ENCODE results near the gene EYA2. TPM values are rescaled to one million over a fixed set of nuclear protein-coding genes. Genes with fewer than 3 reads are reported as not detected.

The EYA2 gene
- total RNA-seq, 2 experiments from 2014 or later: not detected

GRCh38 chr20:47016068-47016664 is 121.5 kb downstream of the EYA2 start:
- DNase-seq: no peak
- ChIA-PET POLR2A (no interaction called here), CTCF (no interaction called here)

GRCh38 chr20:47018381-47018780 is 123.7 kb downstream of the EYA2 start:
- intact Hi-C loops (cut with micrococcal nuclease): no loop called here
- POLR2A ChIA-PET: no interaction called here
- Mint-ChIP-seq H3K4me3 (no peak overlapping the region), H3K27me3 (peaks cover 9% of the 10 kb centered on the region), H3K4me1 (ENCODE audit: low read depth) (no peaks in the 10 kb centered on the region), H3K27ac (no peak overlapping the region), H3K36me3 (no peaks in the 10 kb centered on the region), H3K9me3 (no peaks in the 10 kb centered on the region)
- DNase-seq: no peak
- CTCF ChIA-PET: no interaction called here

More at GRCh38 chr20:47016068-47016664, 121.5 kb downstream of the EYA2 start:
- Mint-ChIP-seq H3K4me3 (no peak overlapping the region), H3K27ac (no peak overlapping the region), H3K9me3 (no peaks in the 10 kb centered on the region), H3K36me3 (no peaks in the 10 kb centered on the region), H3K27me3 (peaks cover 10% of the 10 kb centered on the region), H3K4me1 (ENCODE audit: low read depth) (no peaks in the 10 kb centered on the region)
- intact Hi-C loops (cut with micrococcal nuclease): no loop called here

- H3K4me1 Mint-ChIP-seq (ENCODE audit: low read depth): no peaks in the 10 kb centered on the region
- no peaks in the 10 kb centered on the region for H3K9me3 Mint-ChIP-seq
- peaks cover 7% of the 10 kb centered on the region for H3K27me3 Mint-ChIP-seq
- no peaks in the 10 kb centered on the region for H3K36me3 Mint-ChIP-seq
- ChIA-PET CTCF (interaction anchor here (0.7 to 1.2 kb wide), 2 partner anchors 53 to 265 kb away, joined by 3 to 4 read pairs; no protein-coding TSS in a partner anchor), POLR2A (no interaction called here)
- intact Hi-C loops (cut with micrococcal nuclease): no loop called here
- no peak for DNase-seq
- H3K27ac Mint-ChIP-seq: no peak overlapping the region
- no peak overlapping the region for H3K4me3 Mint-ChIP-seq
Measured at GRCh38 chr20:47019121-47019824, 124.6 kb downstream of the EYA2 start.

- Mint-ChIP-seq H3K4me3 (no peak overlapping the region), H3K27ac (no peak overlapping the region), H3K27me3 (peaks cover 7% of the 10 kb centered on the region), H3K9me3 (no peaks in the 10 kb centered on the region), H3K4me1 (ENCODE audit: low read depth) (no peaks in the 10 kb centered on the region), H3K36me3 (no peaks in the 10 kb centered on the region)
- CTCF ChIA-PET: interaction anchor here (0.7 to 1.2 kb wide), 3 partner anchors 54 to 429 kb away, joined by 3 to 4 read pairs (median 3); no protein-coding TSS in a partner anchor
- intact Hi-C loops (cut with micrococcal nuclease): loop anchor here (10.0 kb wide), 1 partner anchor 265 kb away; no protein-coding TSS in a partner anchor
- POLR2A ChIA-PET: no interaction called here
- no peak for DNase-seq
Measured at GRCh38 chr20:47020231-47020630, 125.6 kb downstream of the EYA2 start.

- H3K27me3 Mint-ChIP-seq: peaks cover 4% of the 10 kb centered on the region
- no peaks in the 10 kb centered on the region for H3K9me3 Mint-ChIP-seq
- DNase-seq: no peak
- H3K4me3 Mint-ChIP-seq: no peak overlapping the region
- no peaks in the 10 kb centered on the region for H3K4me1 Mint-ChIP-seq (ENCODE audit: low read depth)
- no peaks in the 10 kb centered on the region for H3K36me3 Mint-ChIP-seq
- ChIA-PET CTCF (no interaction called here), POLR2A (no interaction called here)
- intact Hi-C loops (cut with micrococcal nuclease): loop anchor here (10.0 kb wide), 1 partner anchor 267 kb away; no protein-coding TSS in a partner anchor
- no peak overlapping the region for H3K27ac Mint-ChIP-seq
Measured at GRCh38 chr20:47021850-47022249, 127.2 kb downstream of the EYA2 start.

GRCh38 chr20:47024461-47024937 is 129.9 kb downstream of the EYA2 start:
- H3K27ac Mint-ChIP-seq: no peak overlapping the region
- no peaks in the 10 kb centered on the region for H3K4me1 Mint-ChIP-seq (ENCODE audit: low read depth)
- intact Hi-C loops (cut with micrococcal nuclease): loop anchor here (10.0 kb wide), 1 partner anchor 270 kb away; no protein-coding TSS in a partner anchor
- H3K9me3 Mint-ChIP-seq: no peaks in the 10 kb centered on the region
- POLR2A ChIA-PET: no interaction called here
- no peak overlapping the region for H3K4me3 Mint-ChIP-seq
- CTCF ChIA-PET: no interaction called here
- no peaks in the 10 kb centered on the region for H3K36me3 Mint-ChIP-seq
- no peak for DNase-seq
- peaks cover 1% of the 10 kb centered on the region for H3K27me3 Mint-ChIP-seq

- H3K27me3 Mint-ChIP-seq: peaks cover 5% of the 10 kb centered on the region
- ChIA-PET POLR2A (no interaction called here), CTCF (no interaction called here)
- intact Hi-C loops (cut with micrococcal nuclease): loop anchor here (10.0 kb wide), 1 partner anchor 272 kb away; no protein-coding TSS in a partner anchor
- no peak for DNase-seq
- no peaks in the 10 kb centered on the region for H3K9me3 Mint-ChIP-seq
- no peaks in the 10 kb centered on the region for H3K4me1 Mint-ChIP-seq (ENCODE audit: low read depth)
- H3K36me3 Mint-ChIP-seq: no peaks in the 10 kb centered on the region
- H3K4me3 Mint-ChIP-seq: no peak overlapping the region
- no peak overlapping the region for H3K27ac Mint-ChIP-seq
Measured at GRCh38 chr20:47027042-47027441, 132.4 kb downstream of the EYA2 start.

- intact Hi-C loops (cut with micrococcal nuclease): loop anchor here (10.0 kb wide), 1 partner anchor 273 kb away; no protein-coding TSS in a partner anchor
- Mint-ChIP-seq H3K9me3 (no peaks in the 10 kb centered on the region), H3K4me1 (ENCODE audit: low read depth) (no peaks in the 10 kb centered on the region), H3K4me3 (no peak overlapping the region), H3K27ac (no peak overlapping the region), H3K27me3 (peaks cover 5% of the 10 kb centered on the region), H3K36me3 (no peaks in the 10 kb centered on the region)
- POLR2A ChIA-PET: no interaction called here
- no peak for DNase-seq
- CTCF ChIA-PET: no interaction called here
Measured at GRCh38 chr20:47027456-47027855, 132.8 kb downstream of the EYA2 start.

GRCh38 chr20:47028487-47028886 is 133.8 kb downstream of the EYA2 start:
- CTCF ChIA-PET: interaction anchor here (1.5 kb wide), 1 partner anchor 276 kb away, joined by 3 read pairs; no protein-coding TSS in a partner anchor
- H3K36me3 Mint-ChIP-seq: no peaks in the 10 kb centered on the region

GRCh38 chr20:47029845-47030244 is 135.2 kb downstream of the EYA2 start:
- ChIA-PET CTCF (no interaction called here), POLR2A (no interaction called here)
- no peaks in the 10 kb centered on the region for H3K36me3 Mint-ChIP-seq
- H3K27ac Mint-ChIP-seq: no peak overlapping the region
- DNase-seq: no peak
- intact Hi-C loops (cut with micrococcal nuclease): loop anchor here (10.0 kb wide), 1 partner anchor 275 kb away; no protein-coding TSS in a partner anchor
- no peaks in the 10 kb centered on the region for H3K4me1 Mint-ChIP-seq (ENCODE audit: low read depth)
- no peaks in the 10 kb centered on the region for H3K9me3 Mint-ChIP-seq
- H3K4me3 Mint-ChIP-seq: no peak overlapping the region
- H3K27me3 Mint-ChIP-seq: peaks cover 4% of the 10 kb centered on the region

More at GRCh38 chr20:47028487-47028886, 133.8 kb downstream of the EYA2 start:
- POLR2A ChIA-PET: no interaction called here
- H3K4me1 Mint-ChIP-seq (ENCODE audit: low read depth): no peaks in the 10 kb centered on the region
- no peak for DNase-seq
- peaks cover 5% of the 10 kb centered on the region for H3K27me3 Mint-ChIP-seq
- no peaks in the 10 kb centered on the region for H3K9me3 Mint-ChIP-seq
- intact Hi-C loops (cut with micrococcal nuclease): loop anchor here (10.0 kb wide), 1 partner anchor 274 kb away; no protein-coding TSS in a partner anchor
- H3K27ac Mint-ChIP-seq: no peak overlapping the region
- no peak overlapping the region for H3K4me3 Mint-ChIP-seq

- H3K4me1 Mint-ChIP-seq (ENCODE audit: low read depth): no peaks in the 10 kb centered on the region
- H3K27me3 Mint-ChIP-seq: peaks cover 4% of the 10 kb centered on the region
- no peaks in the 10 kb centered on the region for H3K9me3 Mint-ChIP-seq
- H3K4me3 Mint-ChIP-seq: no peak overlapping the region
- no peak for DNase-seq
- H3K36me3 Mint-ChIP-seq: no peaks in the 10 kb centered on the region
- no peak overlapping the region for H3K27ac Mint-ChIP-seq
- intact Hi-C loops (cut with micrococcal nuclease): no loop called here
- ChIA-PET CTCF (no interaction called here), POLR2A (no interaction called here)
Measured at GRCh38 chr20:47030271-47030810, 135.7 kb downstream of the EYA2 start.

- POLR2A ChIA-PET: no interaction called here
- Mint-ChIP-seq H3K9me3 (no peaks in the 10 kb centered on the region), H3K4me1 (ENCODE audit: low read depth) (no peaks in the 10 kb centered on the region), H3K27ac (no peak overlapping the region), H3K4me3 (no peak overlapping the region), H3K27me3 (peaks cover 4% of the 10 kb centered on the region), H3K36me3 (no peaks in the 10 kb centered on the region)
- intact Hi-C loops (cut with micrococcal nuclease): no loop called here
- CTCF ChIA-PET: no interaction called here
- no peak for DNase-seq
Measured at GRCh38 chr20:47031004-47031403, 136.4 kb downstream of the EYA2 start.
